DMS53 treated with DMSO at 0.1 percent for 48 hours (cell line): ENCODE measurements around the gene SHOC2.

Experiments used
- DNase-seq: peaks from one replicate; lab custom pipeline; 2025; ENCODE audit not compliant: unreplicated experiment; lab: John Stamatoyannopoulos, UW

SHOC2 gene

GRCh38 chr10:110944792-110945396 is 25.5 kb downstream of the SHOC2 start:
- DNase-seq, result no peak

DNA sequence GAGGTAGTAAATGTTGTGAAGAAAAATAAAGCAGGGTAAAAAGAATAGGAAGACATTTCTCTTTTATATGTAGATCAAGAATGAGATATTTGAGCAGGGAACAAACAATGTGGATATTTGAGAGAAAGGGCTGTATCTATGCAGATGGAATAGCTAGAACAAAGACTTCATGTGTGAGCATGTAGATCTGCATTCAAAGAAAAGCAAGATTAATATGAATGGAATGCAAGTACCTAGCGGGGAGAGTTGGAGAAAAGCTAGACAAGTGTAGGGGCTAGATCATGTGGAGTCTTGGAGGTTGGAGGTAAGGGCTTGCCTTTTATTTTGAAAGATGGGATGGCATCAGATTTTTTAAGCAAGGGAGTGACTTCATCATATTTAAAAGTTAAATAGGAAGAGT is 27.1 kb downstream of the SHOC2 start:
- DNase-seq, result no peak

DNA sequence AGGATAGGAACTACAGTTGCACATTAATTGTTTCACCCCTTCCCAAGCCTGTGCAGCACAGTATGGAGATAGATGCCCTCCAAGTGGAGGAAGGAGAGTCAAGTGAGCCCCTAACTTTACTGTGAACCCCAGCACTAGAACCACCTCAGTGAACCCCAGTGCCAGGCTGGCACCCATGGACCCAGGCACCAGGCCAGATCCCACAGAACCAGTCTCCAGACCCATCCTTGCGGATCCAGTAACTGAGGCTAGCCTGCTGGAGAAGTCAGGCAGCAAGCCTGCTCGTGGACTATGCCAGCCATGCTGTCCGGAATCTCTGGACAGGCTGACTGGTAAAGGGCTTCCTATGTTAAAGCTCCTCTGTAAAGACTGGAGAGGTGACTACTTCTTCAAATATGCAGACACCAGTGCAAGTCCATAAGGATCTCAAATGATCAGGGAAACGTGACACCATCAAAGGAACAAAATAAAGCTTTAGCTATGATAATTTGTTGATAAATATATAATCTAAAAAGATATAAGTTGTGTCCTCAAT is 27.7 kb downstream of the SHOC2 start:
- DNase-seq, result no peak

- DNase-seq, result no peak
Observed at GRCh38 chr10:110951381-110951780, 32.0 kb downstream of the SHOC2 start.

- DNase-seq, result no peak
Observed at GRCh38 chr10:110957606-110958005, 38.2 kb downstream of the SHOC2 start.

DNA sequence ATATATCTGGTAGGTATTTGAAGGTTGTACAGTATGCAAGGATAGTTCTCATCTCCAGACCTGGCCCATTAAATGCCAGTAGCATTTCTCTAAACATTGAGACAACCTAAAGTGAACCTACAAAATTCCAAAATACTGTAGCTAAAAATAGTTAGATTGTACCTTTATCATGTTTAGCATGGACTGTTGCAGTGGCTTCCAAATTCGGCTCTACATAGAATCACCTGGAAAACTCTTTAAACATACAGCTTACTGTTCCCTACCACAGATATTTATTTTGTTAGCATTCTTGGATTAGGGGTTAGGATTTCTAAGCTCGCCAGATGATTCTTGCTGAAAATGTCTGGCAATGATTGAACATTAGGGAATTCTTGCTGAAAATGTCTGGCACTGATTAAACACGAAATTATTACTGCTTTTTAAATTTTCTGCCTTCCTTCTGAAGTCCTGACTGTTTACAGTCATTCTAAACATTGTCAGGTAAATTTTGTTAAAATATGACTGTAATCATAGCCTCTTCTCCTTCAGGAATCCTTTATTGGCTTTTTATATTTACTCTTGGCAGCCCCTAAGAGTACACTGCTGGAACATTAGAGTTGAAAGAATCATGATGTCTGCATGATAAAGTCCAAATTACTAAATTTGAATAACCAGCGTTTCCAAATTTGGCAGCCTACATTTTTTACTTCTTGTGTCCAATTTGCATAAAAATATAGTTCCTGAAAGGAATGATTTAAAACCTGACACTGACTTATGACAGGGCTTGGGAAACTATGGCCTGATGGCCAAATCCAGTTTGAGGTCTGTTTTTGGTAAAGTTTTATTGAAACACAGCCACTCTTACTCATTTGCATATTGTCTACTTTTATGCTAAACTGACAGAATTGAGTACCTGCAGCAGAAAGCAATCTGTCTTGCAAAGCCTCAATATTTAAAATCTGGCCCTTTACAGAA is 40.3 kb downstream of the SHOC2 start:
- DNase-seq, result no peak

GRCh38 chr10:110960333-110960712 is 40.9 kb downstream of the SHOC2 start:
- no peak for DNase-seq

GRCh38 chr10:110962443-110962842 is 43.0 kb downstream of the SHOC2 start:
- DNase-seq, result no peak

DNA sequence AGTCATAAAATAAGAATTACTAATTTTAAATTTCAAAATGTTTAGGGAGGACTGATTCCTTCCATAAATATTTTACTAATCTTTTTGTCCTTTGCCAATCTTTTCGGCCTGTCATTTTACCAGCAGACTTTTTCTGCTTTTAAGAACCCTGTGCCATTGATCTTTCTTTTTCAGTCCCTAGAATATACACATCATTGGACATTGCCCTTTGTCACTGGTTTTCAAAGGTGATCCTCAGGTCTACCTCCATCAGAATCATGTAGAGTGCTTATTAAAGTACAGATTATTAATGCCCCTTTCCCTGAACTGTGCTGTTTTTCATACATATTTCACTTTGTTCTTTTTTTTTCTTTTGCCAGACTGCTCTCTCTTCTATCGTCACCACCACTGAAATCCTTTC is 43.8 kb downstream of the SHOC2 start:
- no peak for DNase-seq

- DNase-seq, result no peak
Observed at GRCh38 chr10:110964681-110965080, 45.3 kb downstream of the SHOC2 start.

GRCh38 chr10:110965216-110965615 is 45.8 kb downstream of the SHOC2 start:
- DNase-seq, result no peak

- DNase-seq, result no peak
Observed at GRCh38 chr10:110966146-110966545, 46.7 kb downstream of the SHOC2 start.

- DNase-seq, result no peak
Observed at GRCh38 chr10:110967009-110967630, 47.7 kb downstream of the SHOC2 start.

DNA sequence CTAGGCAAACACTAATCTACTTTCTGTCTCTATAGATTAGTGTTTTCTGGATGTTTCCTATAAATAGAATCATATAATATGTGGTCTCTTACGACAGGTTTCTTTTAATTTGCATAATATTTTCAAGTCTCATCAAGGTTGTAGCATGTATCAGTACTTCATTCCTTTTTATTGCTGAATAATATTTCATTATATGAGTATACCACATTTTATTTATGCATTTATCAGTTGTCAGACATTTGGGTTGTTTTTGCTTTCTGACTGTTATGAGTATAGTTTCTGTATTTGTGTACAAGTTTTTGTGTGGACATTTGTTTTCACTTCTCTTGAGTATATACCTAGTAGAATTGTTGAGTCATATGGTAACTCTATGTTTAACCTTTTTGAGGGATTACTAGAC is 48.2 kb downstream of the SHOC2 start:
- no peak for DNase-seq

DNA sequence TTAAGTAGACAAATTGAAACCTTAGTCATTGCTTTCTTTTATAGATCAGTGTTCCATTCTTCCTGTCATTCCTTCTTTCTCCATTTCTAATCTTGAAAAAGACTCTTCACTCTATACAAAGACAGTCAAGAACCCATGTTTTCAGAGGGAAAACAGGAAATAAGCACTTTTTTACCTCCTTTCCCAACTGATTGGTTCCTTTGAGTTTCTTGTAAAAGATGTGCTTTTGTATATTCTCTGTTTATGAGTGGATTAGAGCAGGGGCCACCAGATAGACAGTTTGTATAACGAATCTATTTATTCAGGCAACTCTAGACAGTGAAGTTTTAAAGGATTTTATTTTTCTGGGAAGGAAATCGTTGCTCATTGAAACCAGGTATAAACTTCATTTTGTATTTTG is 49.8 kb downstream of the SHOC2 start:
- no peak for DNase-seq

DNA sequence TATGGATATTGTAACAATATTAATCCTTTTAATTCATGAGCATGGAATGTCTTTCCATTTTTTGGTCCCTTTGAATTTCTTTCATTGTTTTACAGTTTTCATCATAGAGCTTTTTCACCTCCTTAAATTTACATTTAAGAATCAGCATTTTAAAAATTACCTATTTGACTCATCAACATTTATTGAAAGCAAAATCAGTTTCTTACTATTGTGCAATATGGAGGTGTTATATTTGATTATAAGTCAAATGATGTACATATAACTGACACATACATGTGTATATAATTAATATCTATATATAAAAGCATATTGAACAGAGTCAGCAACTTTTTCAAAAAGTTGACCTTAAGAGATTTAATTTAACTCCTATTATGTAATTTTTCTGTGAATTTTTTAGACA is 52.2 kb downstream of the SHOC2 start:
- DNase-seq, result no peak

GRCh38 chr10:110972231-110973134 is 53.1 kb downstream of the SHOC2 start:
- no peak for DNase-seq

DNA sequence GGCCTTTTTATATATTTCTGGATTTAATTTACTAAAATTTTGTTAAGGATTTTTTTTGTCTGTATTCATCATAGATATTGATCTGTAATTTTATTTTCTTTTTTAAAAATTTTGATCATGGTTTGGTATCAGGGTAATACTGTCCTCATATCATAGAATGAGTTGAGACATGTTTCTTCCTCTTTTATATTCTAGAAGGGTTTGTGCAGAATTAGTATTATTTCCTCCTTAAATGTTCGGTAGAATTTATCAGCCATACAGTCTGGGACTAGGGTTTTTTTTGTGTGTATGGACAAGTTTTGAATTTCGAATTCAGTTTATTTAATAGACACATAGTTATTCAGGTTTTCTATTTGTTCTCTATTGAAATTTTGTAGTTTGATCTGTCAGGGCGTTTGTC is 54.0 kb downstream of the SHOC2 start:
- no peak for DNase-seq

- no peak for DNase-seq
Observed at GRCh38 chr10:110976577-110976976, 57.2 kb downstream of the SHOC2 start.

- no peak for DNase-seq
Observed at GRCh38 chr10:110977662-110978061, 58.3 kb downstream of the SHOC2 start.

- DNase-seq, result no peak
Observed at GRCh38 chr10:110978204-110978603, 58.8 kb downstream of the SHOC2 start.
